ENCODE measurements around the gene RAP1GAP2. TPM values are rescaled to one million over a fixed set of nuclear protein-coding genes. Genes with fewer than 3 reads are reported as not detected.

RAP1GAP2 gene
- polyA plus RNA-seq, 4 donors: 17.6 to 32.1 (median 25.0) TPM

GRCh38 chr17:2852221-2852620 is 56.0 kb downstream of the RAP1GAP2 start:
- no peak for DNase-seq (ENCODE audit: low read depth in 4 of 4, low spot score in 2 of 4)

- DNase-seq (ENCODE audit: low read depth in 4 of 4, low spot score in 2 of 4): no peak
Observed at GRCh38 chr17:2852729-2853282, 56.6 kb downstream of the RAP1GAP2 start.

GRCh38 chr17:2853283-2854142 is 57.3 kb downstream of the RAP1GAP2 start:
- no peak for DNase-seq (ENCODE audit: low read depth in 4 of 4, low spot score in 2 of 4)

- DNase-seq (ENCODE audit: low read depth in 4 of 4, low spot score in 2 of 4): no peak
Observed at GRCh38 chr17:2854143-2855055, 58.2 kb downstream of the RAP1GAP2 start.

- DNase-seq (ENCODE audit: low read depth in 4 of 4, low spot score in 2 of 4): no peak
Observed at GRCh38 chr17:2855063-2855600, 58.9 kb downstream of the RAP1GAP2 start.

GRCh38 chr17:2856727-2857126 is 60.5 kb downstream of the RAP1GAP2 start:
- no peak for DNase-seq (ENCODE audit: low read depth in 4 of 4, low spot score in 2 of 4)

- no peak for DNase-seq (ENCODE audit: low read depth in 4 of 4, low spot score in 2 of 4)
Observed at GRCh38 chr17:2860045-2860444, 63.8 kb downstream of the RAP1GAP2 start.

GRCh38 chr17:2860883-2861282 is 64.6 kb downstream of the RAP1GAP2 start:
- DNase-seq (ENCODE audit: low read depth in 4 of 4, low spot score in 2 of 4): no peak

GRCh38 chr17:2862197-2862596 is 66.0 kb downstream of the RAP1GAP2 start:
- DNase-seq (ENCODE audit: low read depth in 4 of 4, low spot score in 2 of 4): no peak

- DNase-seq (ENCODE audit: low read depth in 4 of 4, low spot score in 2 of 4): no peak
Observed at GRCh38 chr17:2863204-2863603, 67.0 kb downstream of the RAP1GAP2 start.

GRCh38 chr17:2865228-2865627 is 69.0 kb downstream of the RAP1GAP2 start:
- no peak for DNase-seq (ENCODE audit: low read depth in 4 of 4, low spot score in 2 of 4)

- no peak for DNase-seq (ENCODE audit: low read depth in 4 of 4, low spot score in 2 of 4)
Observed at GRCh38 chr17:2867441-2868424, 71.5 kb downstream of the RAP1GAP2 start.

- DNase-seq (ENCODE audit: low read depth in 4 of 4, low spot score in 2 of 4): no peak
Observed at GRCh38 chr17:2869604-2870003, 73.4 kb downstream of the RAP1GAP2 start.

- DNase-seq (ENCODE audit: low read depth in 4 of 4, low spot score in 2 of 4): no peak
Observed at GRCh38 chr17:2871205-2871604, 75.0 kb downstream of the RAP1GAP2 start.

- DNase-seq (ENCODE audit: low read depth in 4 of 4, low spot score in 2 of 4): no peak
Observed at GRCh38 chr17:2871720-2872119, 75.5 kb downstream of the RAP1GAP2 start.

- DNase-seq (ENCODE audit: low read depth in 4 of 4, low spot score in 2 of 4): no peak
Observed at GRCh38 chr17:2872282-2872681, 76.0 kb downstream of the RAP1GAP2 start.

GRCh38 chr17:2874189-2874686 is 78.0 kb downstream of the RAP1GAP2 start:
- DNase-seq (ENCODE audit: low read depth in 4 of 4, low spot score in 2 of 4): no peak

- no peak for DNase-seq (ENCODE audit: low read depth in 4 of 4, low spot score in 2 of 4)
Observed at GRCh38 chr17:2875608-2876007, 79.4 kb downstream of the RAP1GAP2 start.

- DNase-seq (ENCODE audit: low read depth in 4 of 4, low spot score in 2 of 4): no peak
Observed at GRCh38 chr17:2876467-2876866, 80.2 kb downstream of the RAP1GAP2 start.
